ENCODE results near the gene TBC1D2. TPM values are rescaled to one million over a fixed set of nuclear protein-coding genes. Genes with fewer than 3 reads are reported as not detected.

Gene TBC1D2
- total RNA-seq, 2 experiments from 2014 or later, result 3.1 to 5.5 TPM

DNA sequence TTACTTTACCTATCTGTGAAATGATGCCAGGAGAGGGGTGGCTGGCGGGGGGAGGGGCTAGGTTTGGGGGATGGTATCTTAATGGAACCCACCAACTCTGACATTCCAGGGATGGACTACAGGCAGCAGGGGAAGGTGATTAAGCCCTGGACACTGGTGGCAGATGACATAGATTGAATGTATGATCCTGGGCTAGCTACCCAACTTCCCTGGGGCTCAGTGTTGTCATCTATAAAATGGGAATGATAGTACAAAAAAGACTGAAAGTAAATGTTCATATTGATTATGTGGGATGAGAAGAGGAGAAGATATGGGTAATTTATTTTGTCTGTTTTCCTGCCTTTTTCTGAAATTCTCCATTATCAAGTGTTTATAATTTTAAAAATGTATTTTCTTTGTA is 69.2 kb downstream of the TBC1D2 start:
- Histone ChIP-seq H3K9me2 (ENCODE audit: insufficient read depth, low read length) (no peaks in the 10 kb centered on the region), H3K79me2 (ENCODE audit: insufficient read depth, low read depth, low read length) (no peaks in the 10 kb centered on the region), H3K4me1 (ENCODE audit: insufficient read depth, low read length, poor library complexity, severe bottlenecking) (no peaks in the 10 kb centered on the region), H3K36me3 (ENCODE audit: insufficient read depth, low read length) (no peaks in the 10 kb centered on the region), H2AFZ (ENCODE audit: low read length) (no peak overlapping the region), H3K4me2 (ENCODE audit: low read length) (no peak overlapping the region), H3K4me3 (ENCODE audit: low read depth, low read length, poor library complexity, severe bottlenecking) (no peak overlapping the region), H4K20me1 (ENCODE audit: insufficient read depth, low read length) (no peaks in the 10 kb centered on the region), H3K27ac (ENCODE audit: low read depth, low read length, poor library complexity, severe bottlenecking) (no peak overlapping the region), H3K9me3 (ENCODE audit: low read length) (no peaks in the 10 kb centered on the region)
- POLR2A ChIA-PET, result no interaction called here
- DNase-seq (ENCODE audit: low spot score), result no peak
- TF ChIP-seq, protein P1, sequence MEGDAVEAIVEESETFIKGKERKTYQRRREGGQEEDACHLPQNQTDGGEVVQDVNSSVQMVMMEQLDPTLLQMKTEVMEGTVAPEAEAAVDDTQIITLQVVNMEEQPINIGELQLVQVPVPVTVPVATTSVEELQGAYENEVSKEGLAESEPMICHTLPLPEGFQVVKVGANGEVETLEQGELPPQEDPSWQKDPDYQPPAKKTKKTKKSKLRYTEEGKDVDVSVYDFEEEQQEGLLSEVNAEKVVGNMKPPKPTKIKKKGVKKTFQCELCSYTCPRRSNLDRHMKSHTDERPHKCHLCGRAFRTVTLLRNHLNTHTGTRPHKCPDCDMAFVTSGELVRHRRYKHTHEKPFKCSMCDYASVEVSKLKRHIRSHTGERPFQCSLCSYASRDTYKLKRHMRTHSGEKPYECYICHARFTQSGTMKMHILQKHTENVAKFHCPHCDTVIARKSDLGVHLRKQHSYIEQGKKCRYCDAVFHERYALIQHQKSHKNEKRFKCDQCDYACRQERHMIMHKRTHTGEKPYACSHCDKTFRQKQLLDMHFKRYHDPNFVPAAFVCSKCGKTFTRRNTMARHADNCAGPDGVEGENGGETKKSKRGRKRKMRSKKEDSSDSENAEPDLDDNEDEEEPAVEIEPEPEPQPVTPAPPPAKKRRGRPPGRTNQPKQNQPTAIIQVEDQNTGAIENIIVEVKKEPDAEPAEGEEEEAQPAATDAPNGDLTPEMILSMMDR (conservative IDR thresholded peaks at IDR 0.05; ENCODE audit: low read length), result no peak
- no peak for TF ChIP-seq EZH2phosphoT487 (IDR thresholded peaks at IDR 0.05; ENCODE audit: borderline replicate concordance, low read depth, low read length)
- intact Hi-C loops (cut with micrococcal nuclease; ENCODE audit: unreplicated experiment), result no loop called here
- no TSS peak for BruUV-seq (replicated peaks)
- CTCF ChIA-PET (ENCODE audit: unreplicated experiment), result no interaction called here

DNA sequence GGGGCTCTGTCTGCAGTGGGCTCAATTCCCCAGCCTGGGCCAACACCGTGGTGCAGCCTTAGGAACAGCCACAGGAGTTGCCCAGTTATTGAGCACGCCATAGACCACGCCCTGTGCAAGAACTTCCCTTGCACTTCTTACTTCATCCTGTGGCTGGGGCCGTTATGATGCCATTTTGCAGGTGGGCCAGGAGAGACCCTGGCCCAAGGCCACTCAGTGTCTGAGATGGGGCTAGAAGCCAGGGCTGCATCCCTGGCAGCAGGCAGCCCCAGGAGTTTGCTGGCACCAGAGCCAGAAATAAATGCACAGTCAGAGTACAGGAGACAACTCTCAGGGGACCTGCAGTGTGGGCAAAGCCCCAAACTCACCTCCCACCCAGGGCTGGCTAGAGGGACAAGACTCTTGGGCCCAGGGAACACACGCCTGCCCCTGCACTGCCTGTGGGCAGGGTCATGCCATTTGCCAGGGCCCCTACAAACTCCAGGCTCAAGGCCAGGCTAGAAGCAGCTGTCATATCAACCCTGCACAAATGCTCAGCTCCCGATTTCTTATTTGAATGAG is 69.8 kb downstream of the TBC1D2 start:
- Histone ChIP-seq H3K4me3 (ENCODE audit: low read depth, low read length, poor library complexity, severe bottlenecking) (no peak overlapping the region), H2AFZ (ENCODE audit: low read length) (no peak overlapping the region), H3K4me2 (ENCODE audit: low read length) (no peak overlapping the region), H4K20me1 (ENCODE audit: insufficient read depth, low read length) (no peaks in the 10 kb centered on the region), H3K36me3 (ENCODE audit: insufficient read depth, low read length) (no peaks in the 10 kb centered on the region), H3K9me3 (ENCODE audit: low read length) (no peaks in the 10 kb centered on the region), H3K79me2 (ENCODE audit: insufficient read depth, low read depth, low read length) (no peaks in the 10 kb centered on the region), H3K9me2 (ENCODE audit: insufficient read depth, low read length) (no peaks in the 10 kb centered on the region), H3K4me1 (ENCODE audit: insufficient read depth, low read length, poor library complexity, severe bottlenecking) (no peaks in the 10 kb centered on the region), H3K27ac (ENCODE audit: low read depth, low read length, poor library complexity, severe bottlenecking) (no peak overlapping the region)
- no TSS peak for BruUV-seq (replicated peaks)
- CTCF ChIA-PET (ENCODE audit: unreplicated experiment), result no interaction called here
- intact Hi-C loops (cut with micrococcal nuclease; ENCODE audit: unreplicated experiment), result no loop called here
- DNase-seq (ENCODE audit: low spot score), result no peak
- POLR2A ChIA-PET, result no interaction called here
- TF ChIP-seq, protein P1 (conservative IDR thresholded peaks at IDR 0.05; ENCODE audit: low read length), result no peak
- TF ChIP-seq EZH2phosphoT487 (IDR thresholded peaks at IDR 0.05; ENCODE audit: borderline replicate concordance, low read depth, low read length), result no peak

DNA sequence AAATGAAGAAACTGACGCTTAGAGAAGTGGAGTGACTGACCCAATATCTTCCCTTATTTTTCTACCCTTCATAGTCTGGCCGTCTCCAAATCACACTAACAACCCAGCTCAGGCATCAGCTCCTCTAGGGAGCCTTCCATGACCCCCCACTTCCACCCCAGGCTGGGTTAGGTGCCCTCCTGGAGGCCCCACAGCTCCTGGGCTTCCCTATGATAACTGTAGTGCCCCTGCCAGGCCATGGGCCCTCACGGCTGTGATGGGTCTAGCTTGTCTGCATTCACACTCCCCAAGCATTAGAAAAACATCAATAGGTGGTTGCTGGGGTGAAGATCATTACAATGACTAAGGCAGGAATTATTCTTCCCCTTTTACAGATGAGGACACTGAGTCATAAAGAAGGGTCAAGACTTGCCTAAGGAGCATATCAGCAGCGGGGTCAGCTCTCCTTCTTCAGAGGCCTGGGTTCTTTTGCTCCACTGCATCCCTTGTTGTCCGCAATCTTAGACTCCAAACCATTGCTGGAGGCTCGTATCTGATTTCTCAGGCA is 70.4 kb downstream of the TBC1D2 start:
- no peaks in the 10 kb centered on the region for H3K36me3 ChIP-seq (ENCODE audit: insufficient read depth, low read length)
- no peak overlapping the region for H3K4me2 ChIP-seq (ENCODE audit: low read length)
- POLR2A ChIA-PET, result interaction anchor here (0.9 kb wide), 1 partner anchor 26 kb away, joined by 3 read pairs; no protein-coding TSS in a partner anchor
- no peaks in the 10 kb centered on the region for H3K9me2 ChIP-seq (ENCODE audit: insufficient read depth, low read length)
- H2AFZ ChIP-seq (ENCODE audit: low read length), result no peak overlapping the region
- no peak overlapping the region for H3K4me3 ChIP-seq (ENCODE audit: low read depth, low read length, poor library complexity, severe bottlenecking)
- no peak overlapping the region for H3K27ac ChIP-seq (ENCODE audit: low read depth, low read length, poor library complexity, severe bottlenecking)
- H3K4me1 ChIP-seq (ENCODE audit: insufficient read depth, low read length, poor library complexity, severe bottlenecking), result no peaks in the 10 kb centered on the region
- no peak for DNase-seq (ENCODE audit: low spot score)
- CTCF ChIA-PET (ENCODE audit: unreplicated experiment), result no interaction called here
- intact Hi-C loops (cut with micrococcal nuclease; ENCODE audit: unreplicated experiment), result no loop called here
- no peaks in the 10 kb centered on the region for H3K9me3 ChIP-seq (ENCODE audit: low read length)
- no peaks in the 10 kb centered on the region for H3K79me2 ChIP-seq (ENCODE audit: insufficient read depth, low read depth, low read length)
- no peaks in the 10 kb centered on the region for H4K20me1 ChIP-seq (ENCODE audit: insufficient read depth, low read length)
- TF ChIP-seq, protein P1 (conservative IDR thresholded peaks at IDR 0.05; ENCODE audit: low read length), result no peak
- no peak for TF ChIP-seq EZH2phosphoT487 (IDR thresholded peaks at IDR 0.05; ENCODE audit: borderline replicate concordance, low read depth, low read length)
- BruUV-seq (replicated peaks), result no TSS peak
